ENCODE data around the gene FBXL16.

DNA sequence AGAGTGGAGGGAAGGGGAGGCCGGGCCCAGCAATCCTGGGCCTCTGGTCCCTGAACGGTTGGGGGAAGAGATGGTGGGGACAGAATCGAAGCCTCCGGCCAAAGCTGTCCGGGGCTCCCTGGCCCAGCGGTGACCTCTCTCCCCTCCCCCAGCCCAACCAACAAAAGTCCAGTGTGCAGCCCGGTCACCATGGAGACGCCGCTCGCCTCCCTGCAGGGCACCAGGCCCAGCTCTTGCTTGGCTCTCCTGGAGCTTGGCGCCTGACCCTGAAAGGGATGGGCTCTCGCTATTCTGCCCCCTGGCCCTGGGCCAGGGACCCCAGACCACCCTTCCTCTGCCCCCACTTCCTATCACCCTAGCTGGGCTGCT, 10.6 kb upstream of the FBXL16 start:
- TF ChIP-seq, protein P1, sequence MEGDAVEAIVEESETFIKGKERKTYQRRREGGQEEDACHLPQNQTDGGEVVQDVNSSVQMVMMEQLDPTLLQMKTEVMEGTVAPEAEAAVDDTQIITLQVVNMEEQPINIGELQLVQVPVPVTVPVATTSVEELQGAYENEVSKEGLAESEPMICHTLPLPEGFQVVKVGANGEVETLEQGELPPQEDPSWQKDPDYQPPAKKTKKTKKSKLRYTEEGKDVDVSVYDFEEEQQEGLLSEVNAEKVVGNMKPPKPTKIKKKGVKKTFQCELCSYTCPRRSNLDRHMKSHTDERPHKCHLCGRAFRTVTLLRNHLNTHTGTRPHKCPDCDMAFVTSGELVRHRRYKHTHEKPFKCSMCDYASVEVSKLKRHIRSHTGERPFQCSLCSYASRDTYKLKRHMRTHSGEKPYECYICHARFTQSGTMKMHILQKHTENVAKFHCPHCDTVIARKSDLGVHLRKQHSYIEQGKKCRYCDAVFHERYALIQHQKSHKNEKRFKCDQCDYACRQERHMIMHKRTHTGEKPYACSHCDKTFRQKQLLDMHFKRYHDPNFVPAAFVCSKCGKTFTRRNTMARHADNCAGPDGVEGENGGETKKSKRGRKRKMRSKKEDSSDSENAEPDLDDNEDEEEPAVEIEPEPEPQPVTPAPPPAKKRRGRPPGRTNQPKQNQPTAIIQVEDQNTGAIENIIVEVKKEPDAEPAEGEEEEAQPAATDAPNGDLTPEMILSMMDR (IDR thresholded peaks at IDR 0.05), result no peak
- TF ChIP-seq POLR2A (IDR thresholded peaks at IDR 0.05), result no peak
